Measurements from ENCODE around the gene PLBD1.

DNA sequence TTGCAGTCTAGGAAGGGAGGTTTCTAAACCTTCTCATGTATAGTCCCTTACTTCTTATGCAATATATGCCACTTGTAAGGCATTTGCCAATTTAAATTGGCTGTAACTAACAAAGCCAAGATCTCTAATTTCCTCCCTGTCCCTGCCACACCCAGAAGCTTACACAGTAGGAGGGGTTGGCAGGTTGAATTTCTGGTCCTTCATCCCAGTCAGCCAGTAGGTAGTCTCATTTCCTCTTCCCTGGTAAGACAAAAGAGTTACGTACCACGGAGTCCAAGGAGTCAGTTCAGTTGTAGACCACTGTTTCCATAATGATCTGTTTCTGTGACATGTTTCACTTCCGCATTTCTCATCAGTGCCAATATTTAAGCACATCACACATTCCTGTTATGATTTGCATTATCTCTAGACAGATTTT lies 47.0 kb upstream of the PLBD1 start:
- TF ChIP-seq, protein P1, sequence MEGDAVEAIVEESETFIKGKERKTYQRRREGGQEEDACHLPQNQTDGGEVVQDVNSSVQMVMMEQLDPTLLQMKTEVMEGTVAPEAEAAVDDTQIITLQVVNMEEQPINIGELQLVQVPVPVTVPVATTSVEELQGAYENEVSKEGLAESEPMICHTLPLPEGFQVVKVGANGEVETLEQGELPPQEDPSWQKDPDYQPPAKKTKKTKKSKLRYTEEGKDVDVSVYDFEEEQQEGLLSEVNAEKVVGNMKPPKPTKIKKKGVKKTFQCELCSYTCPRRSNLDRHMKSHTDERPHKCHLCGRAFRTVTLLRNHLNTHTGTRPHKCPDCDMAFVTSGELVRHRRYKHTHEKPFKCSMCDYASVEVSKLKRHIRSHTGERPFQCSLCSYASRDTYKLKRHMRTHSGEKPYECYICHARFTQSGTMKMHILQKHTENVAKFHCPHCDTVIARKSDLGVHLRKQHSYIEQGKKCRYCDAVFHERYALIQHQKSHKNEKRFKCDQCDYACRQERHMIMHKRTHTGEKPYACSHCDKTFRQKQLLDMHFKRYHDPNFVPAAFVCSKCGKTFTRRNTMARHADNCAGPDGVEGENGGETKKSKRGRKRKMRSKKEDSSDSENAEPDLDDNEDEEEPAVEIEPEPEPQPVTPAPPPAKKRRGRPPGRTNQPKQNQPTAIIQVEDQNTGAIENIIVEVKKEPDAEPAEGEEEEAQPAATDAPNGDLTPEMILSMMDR (IDR thresholded peaks at IDR 0.05; ENCODE audit: insufficient read depth, low read length) = no peak
- TF ChIP-seq, protein P2, sequence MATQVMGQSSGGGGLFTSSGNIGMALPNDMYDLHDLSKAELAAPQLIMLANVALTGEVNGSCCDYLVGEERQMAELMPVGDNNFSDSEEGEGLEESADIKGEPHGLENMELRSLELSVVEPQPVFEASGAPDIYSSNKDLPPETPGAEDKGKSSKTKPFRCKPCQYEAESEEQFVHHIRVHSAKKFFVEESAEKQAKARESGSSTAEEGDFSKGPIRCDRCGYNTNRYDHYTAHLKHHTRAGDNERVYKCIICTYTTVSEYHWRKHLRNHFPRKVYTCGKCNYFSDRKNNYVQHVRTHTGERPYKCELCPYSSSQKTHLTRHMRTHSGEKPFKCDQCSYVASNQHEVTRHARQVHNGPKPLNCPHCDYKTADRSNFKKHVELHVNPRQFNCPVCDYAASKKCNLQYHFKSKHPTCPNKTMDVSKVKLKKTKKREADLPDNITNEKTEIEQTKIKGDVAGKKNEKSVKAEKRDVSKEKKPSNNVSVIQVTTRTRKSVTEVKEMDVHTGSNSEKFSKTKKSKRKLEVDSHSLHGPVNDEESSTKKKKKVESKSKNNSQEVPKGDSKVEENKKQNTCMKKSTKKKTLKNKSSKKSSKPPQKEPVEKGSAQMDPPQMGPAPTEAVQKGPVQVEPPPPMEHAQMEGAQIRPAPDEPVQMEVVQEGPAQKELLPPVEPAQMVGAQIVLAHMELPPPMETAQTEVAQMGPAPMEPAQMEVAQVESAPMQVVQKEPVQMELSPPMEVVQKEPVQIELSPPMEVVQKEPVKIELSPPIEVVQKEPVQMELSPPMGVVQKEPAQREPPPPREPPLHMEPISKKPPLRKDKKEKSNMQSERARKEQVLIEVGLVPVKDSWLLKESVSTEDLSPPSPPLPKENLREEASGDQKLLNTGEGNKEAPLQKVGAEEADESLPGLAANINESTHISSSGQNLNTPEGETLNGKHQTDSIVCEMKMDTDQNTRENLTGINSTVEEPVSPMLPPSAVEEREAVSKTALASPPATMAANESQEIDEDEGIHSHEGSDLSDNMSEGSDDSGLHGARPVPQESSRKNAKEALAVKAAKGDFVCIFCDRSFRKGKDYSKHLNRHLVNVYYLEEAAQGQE (IDR thresholded peaks at IDR 0.05; ENCODE audit: insufficient replicate concordance, low read depth) = no peak
